Activated CD4-positive, CD25-positive, alpha-beta regulatory T cell treated with anti-CD3 and anti-CD28 coated beads, Interleukin-2, amount 50 U/mL, for 16 hours (primary cell): Measurements from ENCODE around the gene NEMP1.
A peak's percentile ranks its signal among the peaks of the same experiment; 100 is the strongest.
"Not testable (repeated sequence)": the region's sequence is repeated elsewhere in the genome, so short reads cannot be mapped to it uniquely, and the experiment has no call there.

Source experiments
- DNase-seq: peaks from one replicate; pipeline ENCODE4 v3.0.0-alpha.2; 2020; ENCODE audit warnings: low read depth, low spot score

NEMP1 gene

GRCh38 chr12:57029457-57029856, 49.1 kb downstream of the NEMP1 start:
- DNase-seq: no peak

- DNase-seq: no peak
Measured at GRCh38 chr12:57027805-57028153, 50.8 kb downstream of the NEMP1 start.

- DNase-seq: no peak
Measured at GRCh38 chr12:57027011-57027804, 51.4 kb downstream of the NEMP1 start.

- no peak for DNase-seq
Measured at GRCh38 chr12:57025196-57025595, 53.4 kb downstream of the NEMP1 start.

- not testable (repeated sequence) for DNase-seq
Measured at GRCh38 chr12:57022324-57022723, 56.3 kb downstream of the NEMP1 start.

- DNase-seq: no peak
Measured at GRCh38 chr12:57019983-57020719, 58.4 kb downstream of the NEMP1 start.

GRCh38 chr12:57018906-57019305, 59.7 kb downstream of the NEMP1 start:
- DNase-seq: no peak

GRCh38 chr12:57018353-57018752, 60.2 kb downstream of the NEMP1 start:
- not testable (repeated sequence) for DNase-seq

- DNase-seq: no peak
Measured at GRCh38 chr12:57016348-57016747, 62.2 kb downstream of the NEMP1 start, which contains the start of gene TAC3. Gene TAC3, minus strand, starts transcription at chr12:57016529. Its CDS starts 732 bp downstream, at chr12:57015797.

- DNase-seq: no peak
Measured at GRCh38 chr12:57012600-57013465, 65.8 kb downstream of the NEMP1 start.

GRCh38 chr12:57011438-57012424, 66.9 kb downstream of the NEMP1 start:
- DNase-seq: no peak

GRCh38 chr12:57010627-57011247, 67.9 kb downstream of the NEMP1 start:
- no peak for DNase-seq

GRCh38 chr12:57009949-57010626, 68.5 kb downstream of the NEMP1 start:
- DNase-seq: no peak

GRCh38 chr12:57008178-57008577, 70.4 kb downstream of the NEMP1 start:
- DNase-seq: no peak

GRCh38 chr12:57006809-57007475, 71.6 kb downstream of the NEMP1 start:
- no peak for DNase-seq

- DNase-seq: peak; percentile 27
Measured at GRCh38 chr12:57005980-57006808, 72.4 kb downstream of the NEMP1 start, which contains the start of gene ZBTB39. Gene ZBTB39, minus strand, starts transcription at chr12:57006546. Its CDS starts 1,629 bp downstream, at chr12:57004917.
